ENCODE results near the gene RIMKLB. TPM values are rescaled to one million over a fixed set of nuclear protein-coding genes. Genes with fewer than 3 reads are reported as not detected.

RIMKLB gene
- total RNA-seq (2022; extraction: Qiagen RNA extraction), result 18.0 to 21.2 TPM (median 20.3 TPM) in 5 replicates

DNA sequence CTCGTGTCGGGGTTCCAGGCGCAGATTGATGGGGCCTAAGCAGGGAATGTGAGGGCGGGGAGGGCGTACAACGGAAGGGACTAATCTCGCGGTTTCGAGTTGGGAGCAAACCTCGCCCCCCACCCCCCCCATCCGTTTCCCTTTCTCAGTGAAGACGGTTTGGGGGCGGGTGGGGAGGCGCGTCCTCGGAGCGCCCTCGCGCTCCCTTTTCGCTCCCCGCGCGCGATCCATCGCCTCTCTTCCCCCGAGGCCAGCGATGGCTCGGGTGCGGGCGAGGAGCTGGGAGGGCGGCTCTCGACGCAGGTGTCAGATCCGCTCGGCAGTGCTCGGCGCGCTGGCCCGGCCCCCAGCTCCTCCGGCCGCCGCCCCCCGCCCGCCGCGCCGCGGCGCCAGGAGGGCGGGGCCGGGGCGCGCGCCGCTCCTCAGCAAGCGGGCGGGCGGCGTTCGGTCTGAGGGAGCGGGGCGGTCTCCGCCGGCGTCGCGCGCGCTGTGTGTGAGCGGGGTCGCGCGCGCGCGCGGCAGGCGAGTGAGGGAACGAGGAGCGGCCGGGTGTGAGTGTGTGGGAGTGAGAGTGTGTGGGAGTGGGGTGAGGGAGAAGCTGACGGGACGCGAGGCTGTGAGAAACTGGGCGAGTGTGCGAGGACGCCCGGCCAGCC is at the start of gene RIMKLB:
TSS of gene RIMKLB (plus strand) at position 516 of the 656 bp plus-strand sequence. CDS start 15,876 bp downstream, outside the sequence.

DNA sequence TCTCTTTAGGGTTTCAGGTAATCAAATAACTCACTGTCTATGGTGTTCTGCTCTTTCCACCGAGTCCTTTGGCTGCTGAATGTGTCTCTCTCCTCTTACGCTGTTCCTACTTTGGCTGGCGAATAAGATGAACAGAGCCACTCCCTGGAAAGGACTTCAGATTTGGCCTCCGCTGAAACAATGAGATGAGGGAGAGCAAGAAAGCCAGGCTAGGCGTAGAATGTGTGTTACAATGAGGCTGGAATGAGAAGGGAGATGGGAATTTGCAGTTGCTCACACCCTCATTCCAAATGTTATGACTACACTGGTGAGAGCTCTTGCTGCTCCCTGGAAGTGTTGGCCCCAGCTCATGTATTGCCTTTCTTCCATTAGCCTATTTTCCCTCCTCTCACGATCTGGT is 35.2 kb upstream of the RIMKLB start, which contains the start of gene MFAP5:
TSS of gene MFAP5 (minus strand) at position 234 of the 400 bp plus-strand sequence. CDS start 722 bp downstream, outside the sequence.

DNA sequence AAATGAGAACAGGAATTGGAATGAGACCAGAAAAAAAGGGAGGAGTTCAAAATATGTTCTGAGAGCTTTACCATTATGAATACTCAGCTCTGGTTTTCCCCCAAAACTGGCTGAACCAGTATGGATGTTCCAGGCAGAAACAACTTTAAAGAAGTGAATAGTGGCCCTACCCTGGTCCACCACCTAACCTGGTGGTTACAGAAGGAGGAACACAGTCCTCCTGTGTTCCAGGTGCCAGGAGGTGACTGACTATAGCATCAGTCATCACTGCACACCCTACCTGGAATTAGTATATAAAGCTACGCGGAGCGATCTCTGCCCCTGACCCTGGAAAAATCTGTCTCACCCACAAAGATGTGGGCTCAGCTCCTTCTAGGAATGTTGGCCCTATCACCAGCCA is 124.5 kb downstream of the RIMKLB start, which contains the start of gene A2ML1:
TSS of gene A2ML1 (plus strand) at position 324 of the 400 bp plus-strand sequence. CDS start at position 355, 31 bp downstream.

Other genes starting within 250 kb of the RIMKLB start
- gene CLEC6A, start 242.0 kb upstream of the RIMKLB start, total RNA-seq (2022; extraction: Qiagen RNA extraction), result not detected in 5 replicates
- not detected in 5 replicates for gene CLEC4D, start 184.5 kb upstream of the RIMKLB start, total RNA-seq (2022; extraction: Qiagen RNA extraction)
- gene CLEC4E, start 157.1 kb upstream of the RIMKLB start, total RNA-seq (2022; extraction: Qiagen RNA extraction), result 0.16 to 0.66 TPM (median 0.22 TPM) in 5 replicates
- gene AICDA, start 85.1 kb upstream of the RIMKLB start, total RNA-seq (2022; extraction: Qiagen RNA extraction), result 0.11 to 0.26 TPM (median 0.15 TPM) in 5 replicates
- gene MFAP5, start 35.2 kb upstream of the RIMKLB start, total RNA-seq (2022; extraction: Qiagen RNA extraction), result 0.07 to 0.28 TPM (median 0.17 TPM) in 5 replicates
- gene A2ML1, start 124.6 kb downstream of the RIMKLB start, total RNA-seq (2022; extraction: Qiagen RNA extraction), result not detected in 5 replicates
- 7.2 to 11.6 TPM (median 9.1 TPM) in 5 replicates for gene PHC1, start 216.5 kb downstream of the RIMKLB start, total RNA-seq (2022; extraction: Qiagen RNA extraction)